B cell (primary cell): ENCODE data around the gene ZBTB5. TPM values are rescaled to one million over a fixed set of nuclear protein-coding genes. Genes with fewer than 3 reads are reported as not detected.

Experiments used
- ATAC-seq: fragments of 200-7000 bp; cut with Tn5 transposase; one replicate; pipeline ENCODE4 v1.10.0; 2021; ENCODE audit warnings: low read depth, mild to moderate bottlenecking, moderate number of reproducible peaks, moderate library complexity
- CTCF ChIA-PET: fragments of 350-600 bp; sonication (Branson Sonifier 250); formaldehyde crosslinking; loops from one replicate; lab custom pipeline; 2021; ENCODE audit warnings: antibody characterized with exemption, inconsistent platforms; lab: Charles Lee
- POLR2A ChIA-PET: fragments of 350-600 bp; sonication (Branson Sonifier 250); formaldehyde crosslinking; loops from one replicate; lab custom pipeline; 2021; ENCODE audit warnings: antibody characterized with exemption; lab: Charles Lee
- DNase-seq: peaks from one replicate; pipeline ENCODE4 v3.0.0; 2013
- H2AFZ ChIP-seq: 2 replicates; pipeline ENCODE4 v1.6.1; 2012; ENCODE audit warnings: mild to moderate bottlenecking, low read depth, low read length; ENCODE audit not compliant: insufficient read depth, poor library complexity, severe bottlenecking
- H3K27ac ChIP-seq, 2 donors: 1 replicate in 1 of 2; 2 replicates in 1 of 2; pipeline ENCODE4 v1.5.1; 2012 to 2013; ENCODE audit warnings: low read length in 2 of 2, mild to moderate bottlenecking in 2 of 2, moderate library complexity in 1 of 2
- H3K27me3 ChIP-seq, 4 experiments: fragments of 200-600 bp in 1 of 4; sonication (generic) in 1 of 4; replicated peaks in 1 of 4; 1 replicate in 2 of 4; 2 replicates in 2 of 4; pipeline versions ENCODE4 v1.6.1 to v1.7.0; 2013 to 2016; ENCODE audit warnings: low read length in 3 of 4, mild to moderate bottlenecking in 2 of 4, mixed read lengths in 1 of 4, moderate library complexity in 1 of 4; ENCODE audit not compliant: insufficient read depth in 4 of 4, control insufficient read depth in 3 of 4; ENCODE audit errors: control extremely low read depth in 1 of 4
- H3K36me3 ChIP-seq, 2 experiments: replicated peaks in 1 of 2; 1 replicate in 1 of 2; 2 replicates in 1 of 2; pipeline versions ENCODE4 v1.6.1 to v1.7.1; 2013; ENCODE audit warnings: low read length in 1 of 2; ENCODE audit not compliant: insufficient read depth in 2 of 2, control insufficient read depth in 1 of 2; ENCODE audit errors: control extremely low read depth in 1 of 2, extremely low read depth in 1 of 2
- H3K4me1 ChIP-seq, 2 donors: fragments of 200-600 bp in 1 of 2; sonication (generic) in 1 of 2; 1 replicate in 1 of 2; 2 replicates in 1 of 2; pipeline versions ENCODE4 v1.5.1 to v1.6.1; 2013 to 2017; ENCODE audit warnings: low read length in 2 of 2; ENCODE audit not compliant: control insufficient read depth in 2 of 2, insufficient read depth in 2 of 2
- H3K4me2 ChIP-seq: replicated peaks from 2 replicates; pipeline ENCODE3; 2012; ENCODE audit warnings: mild to moderate bottlenecking, low read depth, low read length; ENCODE audit not compliant: poor library complexity, severe bottlenecking
- H3K4me3 ChIP-seq, 5 experiments: fragments of 200-600 bp in 1 of 5; sonication (generic) in 1 of 5; 1 replicate in 3 of 5; 2 replicates in 2 of 5; pipeline versions ENCODE4 v1.5.1 to v1.7.0; 2011 to 2016; ENCODE audit warnings: low read length in 4 of 5, mild to moderate bottlenecking in 4 of 5, low read depth in 2 of 5, control low read depth in 1 of 5, moderate library complexity in 1 of 5; ENCODE audit not compliant: insufficient read depth in 1 of 5; ENCODE audit errors: control extremely low read depth in 1 of 5, extremely low read depth in 1 of 5
- H3K79me2 ChIP-seq: fragments of 200-600 bp; sonication (generic); one replicate; pipeline ENCODE4 v1.6.0; 2016; ENCODE audit warnings: low read length; ENCODE audit not compliant: control insufficient read depth, insufficient read depth
- H3K9ac ChIP-seq: fragments of 200-600 bp; sonication (generic); 2 replicates; pipeline ENCODE4 v1.6.1; 2017; ENCODE audit warnings: mild to moderate bottlenecking, low read length, moderate library complexity
- H3K9me3 ChIP-seq, 3 donors: one replicate each; pipeline versions ENCODE4 v1.6.1 to v1.7.1; 2013; ENCODE audit warnings: low read length in 2 of 3; ENCODE audit not compliant: control insufficient read depth in 2 of 3, insufficient read depth in 1 of 3; ENCODE audit errors: control extremely low read depth in 1 of 3
- H4K20me1 ChIP-seq: 2 replicates; pipeline ENCODE4 v1.6.0; 2012; ENCODE audit warnings: mild to moderate bottlenecking, low read length; ENCODE audit not compliant: insufficient read depth, control insufficient read depth, poor library complexity, severe bottlenecking
- H3K27ac Mint-ChIP-seq: one replicate; pipeline ENCODE4 v1.8.0; 2021; ENCODE audit warnings: mixed read lengths
- H3K27me3 Mint-ChIP-seq: one replicate; pipeline ENCODE4 v1.8.0; 2021; ENCODE audit warnings: mixed read lengths
- H3K4me1 Mint-ChIP-seq: one replicate; pipeline ENCODE4 v1.8.0; 2021; ENCODE audit warnings: mixed read lengths
- H3K4me3 Mint-ChIP-seq: one replicate; pipeline ENCODE4 v1.8.0; 2021; ENCODE audit warnings: mixed read lengths
- H3K9me3 Mint-ChIP-seq: one replicate; pipeline ENCODE4 v1.8.0; 2022; ENCODE audit warnings: mixed read lengths; ENCODE audit not compliant: insufficient read depth
- CTCF ChIP-seq: fragments of 200-600 bp; IDR thresholded peaks from one replicate; pipeline ENCODE4 v1.8.0; 2022; ENCODE audit warnings: antibody characterized with exemption, mild to moderate bottlenecking
- EZH2 ChIP-seq: IDR thresholded peaks from 2 replicates; pipeline ENCODE4 v1.6.1; 2012; ENCODE audit warnings: borderline replicate concordance, low read depth, mild to moderate bottlenecking, moderate library complexity, low read length; ENCODE audit not compliant: insufficient read depth, poor library complexity, severe bottlenecking
- WGBS: methylation state at CpG from one replicate; pipeline ENCODE4 v1.1.5; 2013; ENCODE audit warnings: missing lambda C conversion rate; ENCODE audit not compliant: insufficient coverage; 5-methylcytosine and 5-hydroxymethylcytosine counted together
- intact Hi-C: fragments of 100-400 bp; cut with micrococcal nuclease; formaldehyde crosslinking; loops from one replicate; pipeline ENCODE4 v1.10.0; 2022
- polyA plus RNA-seq: library from polyadenylated mRNA; depleted of rRNA; stranded (reverse); fragments of >200 nt; gene quantifications from 2 replicates; pipeline ENCODE4 v1.2.3, GENCODE V29; 2012
- total RNA-seq, 2 donors: library from RNA; stranded (reverse); fragments of 120-200 nt in 1 of 2; gene quantifications; 1 replicate in 1 of 2; 2 replicates in 1 of 2; pipeline versions ENCODE4 v1.2.3 to v1.2.4, GENCODE V29; 2013 to 2022

ZBTB5 gene
- total and polyA plus RNA-seq, 2 donors (not counting 1 experiment from before 2014, with no cell fraction given): 12.8 to 27.6 TPM

GRCh38 chr9:37432020-37432419, 33.2 kb downstream of the ZBTB5 start:
- Histone ChIP-seq H3K27ac (peak overlapping the region; percentile 10 to 27), H3K36me3 (peaks cover 0 to 43% of the 10 kb centered on the region in 2 experiments), H3K9ac (no peak overlapping the region), H2AFZ (no peak overlapping the region), H3K4me1 (peaks cover 16 to 26% of the 10 kb centered on the region in 2 donors), H4K20me1 (no peaks in the 10 kb centered on the region), H3K27me3 (no peaks in the 10 kb centered on the region), H3K4me2 (peak overlapping the region; percentile 25), H3K79me2 (peaks cover 4% of the 10 kb centered on the region), H3K9me3 (no peaks in the 10 kb centered on the region), H3K4me3 (no peak overlapping the region)
- peak; percentile 71 for ATAC-seq
- no peak for TF ChIP-seq CTCF
- no peak for TF ChIP-seq EZH2
- Mint-ChIP-seq H3K27ac (peak overlapping the region; percentile 86), H3K4me3 (peak overlapping the region; percentile 47), H3K4me1 (peaks cover 21% of the 10 kb centered on the region), H3K9me3 (no peaks in the 10 kb centered on the region), H3K27me3 (no peaks in the 10 kb centered on the region)
- intact Hi-C loops: loop anchor here (1.0 kb wide), 1 partner anchor 17 kb away; no protein-coding TSS in a partner anchor
- POLR2A ChIA-PET: no interaction called here
- CTCF ChIA-PET: interaction anchor here (0.7 to 1.7 kb wide), 2 partner anchors 21 to 71 kb away, joined by 3 to 5 read pairs; no protein-coding TSS in a partner anchor
- 56% methylated on average over 3 of the region's 6 CpGs for WGBS
- DNase-seq: no peak

GRCh38 chr9:37430841-37431597, 34.2 kb downstream of the ZBTB5 start:
- Mint-ChIP-seq H3K4me1 (peaks cover 22% of the 10 kb centered on the region), H3K27me3 (no peaks in the 10 kb centered on the region), H3K27ac (peak overlapping the region; percentile 86), H3K4me3 (no peak overlapping the region), H3K9me3 (no peaks in the 10 kb centered on the region)
- no peak overlapping the region for H2AFZ ChIP-seq
- DNase-seq (no peak), ATAC-seq (no peak)
- TF ChIP-seq CTCF: no peak
- no peak for TF ChIP-seq EZH2
- CTCF ChIA-PET: interaction anchor here (1.2 kb wide), 1 partner anchor 16 kb away, joined by 4 read pairs; no protein-coding TSS in a partner anchor
- peak overlapping the region in 1 of 2 donors; percentile 27 for H3K27ac ChIP-seq
- H3K27me3 ChIP-seq: no peaks in the 10 kb centered on the region
- no peaks in the 10 kb centered on the region for H4K20me1 ChIP-seq
- H3K4me1 ChIP-seq: peaks cover 16 to 26% of the 10 kb centered on the region in 2 donors
- H3K4me3 ChIP-seq: no peak overlapping the region
- intact Hi-C loops: no loop called here
- H3K79me2 ChIP-seq: peaks cover 4% of the 10 kb centered on the region
- no peaks in the 10 kb centered on the region for H3K9me3 ChIP-seq
- POLR2A ChIA-PET: no interaction called here
- no peak overlapping the region for H3K9ac ChIP-seq
- no peak overlapping the region for H3K4me2 ChIP-seq
- WGBS: 84% methylated on average over 6 of the region's 14 CpGs
- H3K36me3 ChIP-seq: peaks cover 0 to 42% of the 10 kb centered on the region in 2 experiments
